PFSK-1 (cell line): Measurements from ENCODE around the gene PCID2.

Experiments
- POLR2AphosphoS5 ChIP-seq: IDR thresholded peaks from 2 replicates; pipeline ENCODE4 v1.6.1; 2012; ENCODE audit warnings: low read depth, mild to moderate bottlenecking, control low read depth, low read length, moderate library complexity
- SIN3A ChIP-seq: IDR thresholded peaks from 2 replicates; pipeline ENCODE4 v1.6.1; 2012; ENCODE audit warnings: mild to moderate bottlenecking, low read length, moderate library complexity, borderline replicate concordance; ENCODE audit not compliant: insufficient read depth
- TAF1 ChIP-seq: IDR thresholded peaks from 2 replicates; pipeline ENCODE4 v1.6.1; 2012; ENCODE audit warnings: low read length, control low read depth, borderline replicate concordance; ENCODE audit not compliant: insufficient read depth
- TF ChIP-seq, protein P1 (sequence below), 2 experiments: IDR thresholded peaks; 2 replicates each; pipeline versions ENCODE4 v1.6.1 to v1.8.0; 2011 to 2012; ENCODE audit warnings: low read depth in 2 of 2, low read length in 2 of 2, control low read depth in 1 of 2, inconsistent platforms in 1 of 2, mild to moderate bottlenecking in 1 of 2, moderate library complexity in 1 of 2; ENCODE audit not compliant: insufficient read depth in 1 of 2

DNA sequence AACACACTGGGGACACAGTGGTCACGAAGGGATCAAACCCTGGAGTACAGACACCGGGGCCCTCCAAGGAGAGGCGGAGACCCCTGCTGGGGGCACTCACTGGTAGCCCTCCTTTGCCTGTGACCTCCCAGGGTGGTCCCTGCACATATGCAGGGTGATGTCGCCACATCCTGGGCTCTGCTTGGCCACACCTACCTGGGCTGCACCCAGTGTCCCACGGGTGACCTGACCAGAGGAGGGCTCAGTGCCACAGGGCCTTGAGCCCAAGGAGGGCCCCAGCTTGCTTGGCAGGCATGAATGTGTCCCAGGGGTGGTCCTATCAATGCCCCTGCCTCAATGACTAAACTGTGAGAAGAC lies 4.1 kb downstream of the PCID2 start:
- TF ChIP-seq, protein P1, sequence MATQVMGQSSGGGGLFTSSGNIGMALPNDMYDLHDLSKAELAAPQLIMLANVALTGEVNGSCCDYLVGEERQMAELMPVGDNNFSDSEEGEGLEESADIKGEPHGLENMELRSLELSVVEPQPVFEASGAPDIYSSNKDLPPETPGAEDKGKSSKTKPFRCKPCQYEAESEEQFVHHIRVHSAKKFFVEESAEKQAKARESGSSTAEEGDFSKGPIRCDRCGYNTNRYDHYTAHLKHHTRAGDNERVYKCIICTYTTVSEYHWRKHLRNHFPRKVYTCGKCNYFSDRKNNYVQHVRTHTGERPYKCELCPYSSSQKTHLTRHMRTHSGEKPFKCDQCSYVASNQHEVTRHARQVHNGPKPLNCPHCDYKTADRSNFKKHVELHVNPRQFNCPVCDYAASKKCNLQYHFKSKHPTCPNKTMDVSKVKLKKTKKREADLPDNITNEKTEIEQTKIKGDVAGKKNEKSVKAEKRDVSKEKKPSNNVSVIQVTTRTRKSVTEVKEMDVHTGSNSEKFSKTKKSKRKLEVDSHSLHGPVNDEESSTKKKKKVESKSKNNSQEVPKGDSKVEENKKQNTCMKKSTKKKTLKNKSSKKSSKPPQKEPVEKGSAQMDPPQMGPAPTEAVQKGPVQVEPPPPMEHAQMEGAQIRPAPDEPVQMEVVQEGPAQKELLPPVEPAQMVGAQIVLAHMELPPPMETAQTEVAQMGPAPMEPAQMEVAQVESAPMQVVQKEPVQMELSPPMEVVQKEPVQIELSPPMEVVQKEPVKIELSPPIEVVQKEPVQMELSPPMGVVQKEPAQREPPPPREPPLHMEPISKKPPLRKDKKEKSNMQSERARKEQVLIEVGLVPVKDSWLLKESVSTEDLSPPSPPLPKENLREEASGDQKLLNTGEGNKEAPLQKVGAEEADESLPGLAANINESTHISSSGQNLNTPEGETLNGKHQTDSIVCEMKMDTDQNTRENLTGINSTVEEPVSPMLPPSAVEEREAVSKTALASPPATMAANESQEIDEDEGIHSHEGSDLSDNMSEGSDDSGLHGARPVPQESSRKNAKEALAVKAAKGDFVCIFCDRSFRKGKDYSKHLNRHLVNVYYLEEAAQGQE (IDR thresholded peaks at IDR 0.05; ENCODE audit: insufficient read depth in 1 of 2, low read depth in 2 of 2, low read length in 2 of 2), result no peak
- TF ChIP-seq POLR2AphosphoS5 (no peak), SIN3A (no peak), TAF1 (no peak)
